Breast epithelium (tissue), 4 donors: Measurements from ENCODE around the gene IQGAP1. TPM values are rescaled to one million over a fixed set of nuclear protein-coding genes. Genes with fewer than 3 reads are reported as not detected.

ENCODE experiments used
- DNase-seq, 2 donors: peaks; one replicate each; pipeline ENCODE4 v3.0.0-alpha.2; 2019; ENCODE audit warnings: low spot score in 2 of 2
- H3K27ac ChIP-seq, 2 donors: fragments of 200-600 bp; sonication (generic) in 1 of 2; one replicate each; pipeline ENCODE4 v1.5.1; 2016 to 2019; ENCODE audit warnings: mild to moderate bottlenecking in 1 of 2
- H3K27me3 ChIP-seq, 2 donors: fragments of 200-600 bp; sonication (generic) in 1 of 2; one replicate each; pipeline versions ENCODE4 v1.5.1 to v1.6.0; 2017 to 2019; ENCODE audit warnings: control low read depth in 1 of 2, mild to moderate bottlenecking in 1 of 2
- H3K36me3 ChIP-seq: fragments of 200-600 bp; one replicate; pipeline ENCODE4 v1.5.1; 2019
- H3K4me1 ChIP-seq, 2 donors: fragments of 200-600 bp; sonication (generic); one replicate each; pipeline ENCODE4 v1.5.1; 2016 to 2019; ENCODE audit warnings: control low read depth in 1 of 2
- H3K4me3 ChIP-seq, 3 donors: fragments of 200-600 bp; sonication (generic); 1 replicate in 2 of 3; 2 replicates in 1 of 3; pipeline ENCODE4 v1.5.1; 2016 to 2019; ENCODE audit warnings: mild to moderate bottlenecking in 3 of 3, moderate library complexity in 2 of 3
- H3K9me3 ChIP-seq, 2 donors: fragments of 200-600 bp; sonication (generic) in 1 of 2; one replicate each; pipeline ENCODE4 v1.5.1; 2016 to 2019; ENCODE audit warnings: control low read depth in 1 of 2
- CTCF ChIP-seq, 3 donors: fragments of 450-650 bp; IDR thresholded peaks; one replicate each; pipeline ENCODE4 v1.5.1; 2016 to 2017; ENCODE audit warnings: antibody characterized with exemption in 3 of 3, mild to moderate bottlenecking in 3 of 3, moderate library complexity in 3 of 3
- POLR2A ChIP-seq: fragments of 450-650 bp; IDR thresholded peaks from one replicate; pipeline ENCODE4 v1.6.1; 2016; ENCODE audit warnings: antibody characterized with exemption, mild to moderate bottlenecking, moderate library complexity
- POLR2AphosphoS5 ChIP-seq, 3 donors: sonication (generic); formaldehyde crosslinking; IDR thresholded peaks; one replicate each; pipeline ENCODE4 v1.6.1; 2017; ENCODE audit warnings: antibody characterized with exemption in 3 of 3
- intact Hi-C: fragments of 100-400 bp; cut with DNase I; formaldehyde crosslinking; loops from one replicate; pipeline ENCODE4 v1.15.1; 2023; ENCODE audit warnings: low total_unique reads
- total RNA-seq, 3 donors: library from RNA; depleted of rRNA; stranded (reverse); fragments of >200 nt; gene quantifications; one replicate each; pipeline ENCODE4 v1.1.0, GENCODE V29; 2016

IQGAP1 gene
- total RNA-seq, 3 donors from 2014 or later: 244 to 387 (median 288) TPM

- Histone ChIP-seq H3K27me3 (no peaks in the 10 kb centered on the region), H3K27ac (peak overlapping the region; percentile 98 to 100), H3K36me3 (no peaks in the 10 kb centered on the region), H3K9me3 (no peaks in the 10 kb centered on the region), H3K4me1 (no peaks in the 10 kb centered on the region), H3K4me3 (peak overlapping the region; percentile 76 to 98 (median 88))
- DNase-seq: peak; percentile 57 to 69
- no peak for TF ChIP-seq POLR2AphosphoS5 (IDR thresholded peaks at IDR 0.05)
- TF ChIP-seq CTCF (IDR thresholded peaks at IDR 0.05): peak in 1 of 3 donors; percentile 11
- TF ChIP-seq POLR2A: no peak
- intact Hi-C loops: no loop called here
These were observed 679 bp downstream of the IQGAP1 start for GRCh38 chr15:90388462-90389380.

- no peak for TF ChIP-seq POLR2A
- TF ChIP-seq POLR2AphosphoS5 (IDR thresholded peaks at IDR 0.05): no peak
- no peak for TF ChIP-seq CTCF (IDR thresholded peaks at IDR 0.05)
- Histone ChIP-seq H3K4me3 (peak overlapping the region; percentile 76 to 98 (median 88)), H3K4me1 (no peaks in the 10 kb centered on the region), H3K27me3 (no peaks in the 10 kb centered on the region), H3K27ac (peak overlapping the region; percentile 50 to 100), H3K36me3 (no peaks in the 10 kb centered on the region), H3K9me3 (no peaks in the 10 kb centered on the region)
- no peak for DNase-seq
- intact Hi-C loops: no loop called here
These were observed 1.5 kb downstream of the IQGAP1 start for GRCh38 chr15:90389513-90389912.

GRCh38 chr15:90393040-90393439 is 5.0 kb downstream of the IQGAP1 start:
- no peaks in the 10 kb centered on the region for H3K27me3 ChIP-seq
- no peak for TF ChIP-seq POLR2A
- no peak for TF ChIP-seq CTCF (IDR thresholded peaks at IDR 0.05)
- TF ChIP-seq POLR2AphosphoS5 (IDR thresholded peaks at IDR 0.05): no peak
- no peak overlapping the region for H3K27ac ChIP-seq
- DNase-seq: no peak
- H3K36me3 ChIP-seq: no peaks in the 10 kb centered on the region
- no peaks in the 10 kb centered on the region for H3K9me3 ChIP-seq
- peaks cover 0 to 4% of the 10 kb centered on the region in 2 donors for H3K4me1 ChIP-seq
- H3K4me3 ChIP-seq: no peak overlapping the region
- intact Hi-C loops: no loop called here

GRCh38 chr15:90394074-90394473 is 6.0 kb downstream of the IQGAP1 start:
- no peak for DNase-seq
- TF ChIP-seq POLR2AphosphoS5 (IDR thresholded peaks at IDR 0.05) (no peak), CTCF (IDR thresholded peaks at IDR 0.05) (no peak), POLR2A (no peak)
- intact Hi-C loops: no loop called here
- no peaks in the 10 kb centered on the region for H3K27me3 ChIP-seq
- H3K4me3 ChIP-seq: no peak overlapping the region
- peaks cover 0 to 4% of the 10 kb centered on the region in 2 donors for H3K4me1 ChIP-seq
- H3K27ac ChIP-seq: peak overlapping the region; percentile 66 to 77
- no peaks in the 10 kb centered on the region for H3K36me3 ChIP-seq
- H3K9me3 ChIP-seq: no peaks in the 10 kb centered on the region

- TF ChIP-seq CTCF (IDR thresholded peaks at IDR 0.05) (no peak), POLR2A (no peak), POLR2AphosphoS5 (IDR thresholded peaks at IDR 0.05) (no peak)
- Histone ChIP-seq H3K4me3 (no peak overlapping the region), H3K27me3 (no peaks in the 10 kb centered on the region), H3K9me3 (no peaks in the 10 kb centered on the region), H3K4me1 (peaks cover 0 to 4% of the 10 kb centered on the region in 2 donors), H3K36me3 (no peaks in the 10 kb centered on the region), H3K27ac (peak overlapping the region; percentile 66 to 77)
- DNase-seq: no peak
- intact Hi-C loops: no loop called here
These were observed 6.9 kb downstream of the IQGAP1 start for GRCh38 chr15:90394748-90395442.
